ENCODE measurements around the gene GTF2F1. TPM values are rescaled to one million over a fixed set of nuclear protein-coding genes. Genes with fewer than 3 reads are reported as not detected.

Gene GTF2F1
- polyA plus RNA-seq, 1 of the 3 experiments (the other 2 are of a cell fraction) = 104 TPM

DNA sequence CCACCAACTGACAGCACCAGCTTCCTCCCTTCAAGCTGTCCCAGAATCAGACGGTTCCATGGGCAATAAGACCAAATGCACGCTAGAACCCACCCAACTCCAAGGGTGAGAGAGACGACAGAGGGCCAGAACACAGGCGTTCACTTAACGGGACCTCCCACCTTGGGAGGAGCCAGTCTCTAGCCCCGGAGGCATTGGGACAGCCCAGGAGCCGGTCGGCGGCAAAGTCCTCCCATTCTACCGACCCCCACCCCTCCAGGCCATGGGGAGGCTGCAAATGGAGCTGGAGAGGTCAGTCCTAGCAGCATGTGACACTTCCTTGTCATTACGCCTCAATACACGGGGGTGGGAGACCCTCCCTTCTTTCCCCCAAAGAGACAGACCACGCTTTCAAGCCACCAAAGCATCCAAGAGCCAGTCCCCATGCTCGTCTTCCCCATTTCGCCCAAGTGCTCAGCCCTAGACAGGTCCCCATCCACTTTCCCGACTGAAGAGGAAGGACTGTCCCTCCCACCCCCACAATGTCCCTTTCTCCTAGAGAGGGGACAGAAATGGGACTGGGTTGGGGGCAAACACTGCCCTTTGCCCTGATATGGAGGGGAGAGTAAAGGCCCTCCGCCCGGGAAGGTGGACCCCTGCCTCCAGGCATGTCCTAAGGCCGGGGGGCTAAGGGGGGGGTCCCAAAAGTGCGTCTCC is 30.7 kb upstream of the GTF2F1 start:
- peaks cover 10 to 37% of the 10 kb centered on the region in 2 experiments for H3K36me3 ChIP-seq (replicated peaks in 1 of 2; ENCODE audit: control insufficient read depth in 1 of 2, insufficient read depth in 2 of 2, low read length in 1 of 2)
- peaks cover 54% of the 10 kb centered on the region for H4K20me1 ChIP-seq (ENCODE audit: insufficient read depth)
- peak overlapping the region; percentile 56 to 65; a peak in 3 of 4 replicates for H3K27ac ChIP-seq (ENCODE audit: low read depth in 2 of 2, low read length in 1 of 2)
- ChIA-PET CTCF (interaction anchor here (4.0 kb wide), 1 partner anchor 12 kb away, joined by 16 read pairs; no protein-coding TSS in a partner anchor), POLR2A (no interaction called here)
- peak overlapping the region; percentile 93 for H3K9ac ChIP-seq
- peak; percentile 65 for DNase-seq
- H3K4me1 ChIP-seq (ENCODE audit: control insufficient read depth in 1 of 2, insufficient read depth in 2 of 2, low read depth in 1 of 2, low read length in 1 of 2) = peaks cover 10 to 15% of the 10 kb centered on the region in 2 experiments; a peak in 2 of 4 replicates
- H3K9me3 ChIP-seq = no peaks in the 10 kb centered on the region
- H3F3A ChIP-seq (replicated peaks; ENCODE audit: insufficient read depth) = peaks cover 6% of the 10 kb centered on the region
- no peaks in the 10 kb centered on the region for H3K27me3 ChIP-seq (ENCODE audit: insufficient read depth)
- H3K4me2 ChIP-seq = peak overlapping the region; percentile 98
- no peak for TF ChIP-seq CHD2 (IDR thresholded peaks at IDR 0.05; ENCODE audit: low read length, partially characterized antibody)
- no peak for TF ChIP-seq EP300 (IDR thresholded peaks at IDR 0.05; ENCODE audit: borderline replicate concordance in 1 of 2, low read depth in 1 of 2, low read length in 1 of 2)
- TF ChIP-seq MXI1 (IDR thresholded peaks at IDR 0.05; ENCODE audit: low read depth, low read length) = peak; percentile 33; the same call in 1 of the 2 replicates
- 0% methylated on average over 18 of the region's 20 CpGs for WGBS (ENCODE audit: low lambda C conversion rate)
- H3K9me2 ChIP-seq = no peaks in the 10 kb centered on the region
- H3K4me3 ChIP-seq (ENCODE audit: low read depth in 2 of 2, low read length in 1 of 2) = peak overlapping the region; percentile 83 to 88
- H3K79me2 ChIP-seq (ENCODE audit: insufficient read depth) = peaks cover 52% of the 10 kb centered on the region
- no peak overlapping the region for H2AFZ ChIP-seq (ENCODE audit: low read depth)

DNA sequence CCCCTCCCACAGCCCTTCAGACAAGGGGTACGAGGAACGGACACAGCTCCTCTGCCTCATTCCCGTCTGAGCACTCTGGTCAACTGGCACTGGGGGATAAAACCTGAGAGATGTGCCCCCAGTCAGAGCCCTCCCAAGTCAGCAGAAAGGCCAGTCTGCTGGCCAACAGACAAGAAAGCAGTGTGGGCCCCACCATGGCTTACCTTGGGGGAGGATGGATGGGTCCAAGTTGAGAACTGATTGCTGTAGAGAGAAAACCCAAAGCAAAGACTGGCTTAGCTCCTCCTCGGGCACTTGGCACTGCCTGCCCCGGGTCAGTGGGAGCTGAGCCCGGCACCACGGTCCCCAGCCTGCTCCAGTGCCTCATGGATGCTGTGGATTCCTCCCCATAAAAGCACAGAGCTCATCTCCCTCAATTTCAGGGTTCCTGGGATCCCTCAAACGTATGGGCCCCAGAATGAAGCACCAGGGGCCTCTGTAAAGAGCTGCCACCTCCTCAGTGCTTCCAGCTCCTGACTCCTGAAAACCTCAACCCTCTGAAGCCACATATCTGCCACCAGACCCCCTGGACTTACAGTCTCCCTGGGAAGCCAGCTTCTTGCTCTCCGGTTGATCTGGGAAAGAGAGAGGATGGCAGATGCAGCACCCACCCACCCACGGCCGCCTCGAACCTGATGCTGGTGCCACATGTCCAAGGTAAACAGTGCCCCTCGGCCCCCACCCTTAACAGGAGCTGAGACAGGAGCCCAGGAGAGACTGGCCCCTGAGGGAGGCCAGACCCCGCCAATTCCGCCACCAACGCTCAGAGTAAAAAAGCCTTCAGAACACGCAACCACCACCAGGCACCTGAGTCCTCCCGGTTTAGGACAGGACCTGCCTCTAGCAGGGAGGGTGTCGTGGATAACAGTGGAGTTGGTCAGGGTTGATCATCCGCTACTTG is 28.4 kb upstream of the GTF2F1 start:
- 0 out of 2 replicates have a peak overlapping the region, but pooled peaks have one; percentile 93 for H3K9ac ChIP-seq
- ChIA-PET POLR2A (no interaction called here), CTCF (interaction anchor here (4.0 kb wide), 1 partner anchor 10 kb away, joined by 16 read pairs; no protein-coding TSS in a partner anchor)
- no peak overlapping the region for H3K4me3 ChIP-seq (ENCODE audit: low read depth in 2 of 2, low read length in 1 of 2)
- 90% methylated on average over 10 of the region's 20 CpGs for WGBS (ENCODE audit: low lambda C conversion rate)
- no peak for TF ChIP-seq TCF12 (IDR thresholded peaks at IDR 0.05)
- TF ChIP-seq, protein P1, sequence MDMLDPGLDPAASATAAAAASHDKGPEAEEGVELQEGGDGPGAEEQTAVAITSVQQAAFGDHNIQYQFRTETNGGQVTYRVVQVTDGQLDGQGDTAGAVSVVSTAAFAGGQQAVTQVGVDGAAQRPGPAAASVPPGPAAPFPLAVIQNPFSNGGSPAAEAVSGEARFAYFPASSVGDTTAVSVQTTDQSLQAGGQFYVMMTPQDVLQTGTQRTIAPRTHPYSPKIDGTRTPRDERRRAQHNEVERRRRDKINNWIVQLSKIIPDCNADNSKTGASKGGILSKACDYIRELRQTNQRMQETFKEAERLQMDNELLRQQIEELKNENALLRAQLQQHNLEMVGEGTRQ (IDR thresholded peaks at IDR 0.05; ENCODE audit: borderline replicate concordance, low read depth, low read length) = no peak
- no peaks in the 10 kb centered on the region for H3K9me2 ChIP-seq
- peaks cover 67% of the 10 kb centered on the region for H4K20me1 ChIP-seq (ENCODE audit: insufficient read depth)
- H3K36me3 ChIP-seq (replicated peaks in 1 of 2; ENCODE audit: control insufficient read depth in 1 of 2, insufficient read depth in 2 of 2, low read length in 1 of 2) = peaks cover 23 to 60% of the 10 kb centered on the region in 2 experiments
- H2AFZ ChIP-seq (ENCODE audit: low read depth) = no peak overlapping the region
- peaks cover 61% of the 10 kb centered on the region for H3K79me2 ChIP-seq (ENCODE audit: insufficient read depth)
- peak overlapping the region; percentile 98; the same call in 1 of the 2 replicates for H3K4me2 ChIP-seq
- no peaks in the 10 kb centered on the region for H3K27me3 ChIP-seq (ENCODE audit: insufficient read depth)
- peaks cover 10 to 15% of the 10 kb centered on the region in 2 experiments; a peak in 2 of 4 replicates for H3K4me1 ChIP-seq (ENCODE audit: control insufficient read depth in 1 of 2, insufficient read depth in 2 of 2, low read depth in 1 of 2, low read length in 1 of 2)
- DNase-seq = peak; percentile 6
- H3K9me3 ChIP-seq = no peaks in the 10 kb centered on the region
- H3F3A ChIP-seq (replicated peaks; ENCODE audit: insufficient read depth) = peaks cover 6% of the 10 kb centered on the region
- no peak overlapping the region for H3K27ac ChIP-seq (ENCODE audit: low read depth in 2 of 2, low read length in 1 of 2)

DNA sequence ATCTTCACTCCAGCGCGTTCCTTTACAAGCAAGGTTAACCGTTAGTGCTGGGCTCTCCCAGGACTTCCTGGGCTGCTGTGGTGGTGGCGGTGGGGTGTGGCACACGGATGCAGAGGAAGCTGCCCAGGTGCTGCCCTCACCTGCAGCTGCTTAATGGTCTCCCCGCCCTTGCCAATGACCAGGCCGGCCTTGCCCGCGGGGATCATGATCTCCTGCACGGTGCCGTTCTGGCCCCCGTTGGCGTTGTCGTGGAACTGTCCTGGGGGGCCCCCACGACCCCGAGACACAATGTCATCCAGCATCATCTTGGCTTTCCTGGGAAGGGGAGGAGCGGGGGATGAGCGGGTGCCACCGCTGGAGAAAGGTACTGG is 25.6 kb upstream of the GTF2F1 start:
- H3K4me1 ChIP-seq (ENCODE audit: control insufficient read depth in 1 of 2, insufficient read depth in 2 of 2, low read depth in 1 of 2, low read length in 1 of 2) = peaks cover 5 to 6% of the 10 kb centered on the region in 2 experiments; a peak in 1 of 4 replicates
- H3K27me3 ChIP-seq (ENCODE audit: insufficient read depth) = no peaks in the 10 kb centered on the region
- no peak for TF ChIP-seq TEAD4 (IDR thresholded peaks at IDR 0.05; ENCODE audit: borderline replicate concordance, insufficient read depth)
- peaks cover 55% of the 10 kb centered on the region for H3K79me2 ChIP-seq (ENCODE audit: insufficient read depth)
- H3K9me3 ChIP-seq = no peaks in the 10 kb centered on the region
- H3K36me3 ChIP-seq (replicated peaks in 1 of 2; ENCODE audit: control insufficient read depth in 1 of 2, insufficient read depth in 2 of 2, low read length in 1 of 2) = peaks cover 27 to 84% of the 10 kb centered on the region in 2 experiments
- no peaks in the 10 kb centered on the region for H3K9me2 ChIP-seq
- no peak overlapping the region for H3K4me2 ChIP-seq
- ChIA-PET CTCF (interaction anchor here (1.5 kb wide), 1 partner anchor 98 kb away, joined by 3 read pairs; no protein-coding TSS in a partner anchor), POLR2A (no interaction called here)
- H3K27ac ChIP-seq (ENCODE audit: low read depth in 2 of 2, low read length in 1 of 2) = no peak overlapping the region
- no peak overlapping the region for H3K4me3 ChIP-seq (ENCODE audit: low read depth in 2 of 2, low read length in 1 of 2)
- DNase-seq = peak; percentile 11
- H3F3A ChIP-seq (replicated peaks; ENCODE audit: insufficient read depth) = no peaks in the 10 kb centered on the region
- WGBS (ENCODE audit: low lambda C conversion rate) = 94% methylated on average over 16 of the region's 19 CpGs
- no peak overlapping the region for H2AFZ ChIP-seq (ENCODE audit: low read depth)
- peaks cover 62% of the 10 kb centered on the region for H4K20me1 ChIP-seq (ENCODE audit: insufficient read depth)
- H3K9ac ChIP-seq = no peak overlapping the region
